HepG2 (cell line): ENCODE data around the gene ST6GALNAC3.

Experiments used
- EZH2 ChIP-seq: conservative IDR thresholded peaks from 2 replicates; pipeline ENCODE4 v1.6.1; 2012; ENCODE audit warnings: mild to moderate bottlenecking, low read depth, low read length, moderate library complexity
- JUN ChIP-seq: sonication (generic); formaldehyde crosslinking; IDR thresholded peaks from 2 replicates; pipeline ENCODE4 v1.4.0; 2020; ENCODE audit warnings: mild to moderate bottlenecking, missing genetic modification reagents
- KDM5B ChIP-seq: sonication (generic); formaldehyde crosslinking; IDR thresholded peaks from 2 replicates; pipeline ENCODE4 v1.4.0; 2020; ENCODE audit warnings: missing genetic modification reagents, mild to moderate bottlenecking, borderline replicate concordance
- PCBP2 ChIP-seq: fragments of 200-400 bp; formaldehyde crosslinking; optimal IDR thresholded peaks from 2 replicates; pipeline ENCODE3; 2018; ENCODE audit warnings: low read length, low read depth; ENCODE audit not compliant: poor library complexity, severe bottlenecking

GRCh38 chr1:76158126-76158525 lies 83.6 kb downstream of the ST6GALNAC3 start:
- TF ChIP-seq EZH2 (no peak), PCBP2 (no peak), KDM5B (no peak), JUN (CRISPR knock-in tag) (no peak)
